LNCAP (cell line): ENCODE measurements around the gene GANC.

Experiments
- CTCF ChIP-seq: fragments of 450-650 bp; IDR thresholded peaks from 2 replicates; pipeline ENCODE4 v1.5.1; 2017; ENCODE audit warnings: mild to moderate bottlenecking

Gene GANC

GRCh38 chr15:42356851-42357250 lies 83.8 kb downstream of the GANC start:
- TF ChIP-seq CTCF = no peak

GRCh38 chr15:42358141-42358540 lies 85.1 kb downstream of the GANC start:
- TF ChIP-seq CTCF = no peak

GRCh38 chr15:42359249-42359648 lies 86.2 kb downstream of the GANC start, which contains the start of gene CAPN3:
Gene CAPN3, plus strand, starts transcription at chr15:42359501. Its CDS starts 305 bp downstream, at chr15:42359806.
- no peak for TF ChIP-seq CTCF

GRCh38 chr15:42359985-42360384 lies 87.0 kb downstream of the GANC start:
- no peak for TF ChIP-seq CTCF

- no peak for TF ChIP-seq CTCF
These were observed 87.6 kb downstream of the GANC start for GRCh38 chr15:42360535-42361112.

GRCh38 chr15:42363487-42363886 lies 90.5 kb downstream of the GANC start:
- TF ChIP-seq CTCF = no peak

GRCh38 chr15:42363942-42364341 lies 90.9 kb downstream of the GANC start:
- TF ChIP-seq CTCF = no peak

GRCh38 chr15:42364529-42364928 lies 91.5 kb downstream of the GANC start:
- TF ChIP-seq CTCF = no peak
